Hippocampal formation (tissue), 2 donors: Measurements from ENCODE around the gene SPAG17.

Experiments used
- DNase-seq, 2 donors: peaks; one replicate each; lab custom pipeline; 2025; lab: John Stamatoyannopoulos, UW

Gene SPAG17

DNA sequence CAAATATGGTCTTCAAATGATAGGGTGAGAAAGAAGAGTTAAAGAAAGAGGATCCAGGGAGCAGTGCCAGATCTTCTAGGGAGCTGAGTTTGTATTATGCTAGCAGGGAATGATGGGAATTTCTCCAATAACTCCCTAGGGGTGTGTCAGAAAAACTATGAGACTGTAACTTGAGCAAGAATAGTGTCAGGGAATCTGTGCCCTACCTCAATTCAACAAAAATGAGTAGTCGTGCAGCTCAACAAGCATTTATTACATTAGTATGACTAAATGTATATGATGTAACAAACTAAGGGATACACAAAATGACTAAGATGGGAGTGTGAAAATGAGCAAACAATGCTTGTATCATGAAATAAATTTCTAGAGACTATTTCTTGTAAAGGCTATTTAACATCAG lies 24.2 kb downstream of the SPAG17 start:
- DNase-seq: no peak

DNA sequence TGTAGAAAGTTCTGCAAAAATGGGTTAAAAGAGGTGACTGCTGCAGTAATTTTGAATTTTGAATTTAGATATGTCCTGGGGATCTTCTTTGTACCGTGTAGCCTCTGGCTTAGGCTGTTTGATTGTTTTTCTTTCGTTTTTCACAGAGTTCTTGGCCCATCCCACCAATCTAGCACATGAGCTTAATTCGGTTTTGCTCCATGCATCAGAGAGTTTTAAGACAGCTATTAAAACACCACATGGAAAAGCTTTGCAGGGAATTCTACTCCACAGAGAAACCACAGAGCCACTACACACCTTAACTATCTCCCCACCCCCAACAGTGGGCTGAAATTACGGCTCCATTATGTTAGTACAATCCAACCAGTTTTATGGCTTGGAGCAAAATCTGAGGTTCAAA lies 25.5 kb downstream of the SPAG17 start:
- DNase-seq: no peak

DNA sequence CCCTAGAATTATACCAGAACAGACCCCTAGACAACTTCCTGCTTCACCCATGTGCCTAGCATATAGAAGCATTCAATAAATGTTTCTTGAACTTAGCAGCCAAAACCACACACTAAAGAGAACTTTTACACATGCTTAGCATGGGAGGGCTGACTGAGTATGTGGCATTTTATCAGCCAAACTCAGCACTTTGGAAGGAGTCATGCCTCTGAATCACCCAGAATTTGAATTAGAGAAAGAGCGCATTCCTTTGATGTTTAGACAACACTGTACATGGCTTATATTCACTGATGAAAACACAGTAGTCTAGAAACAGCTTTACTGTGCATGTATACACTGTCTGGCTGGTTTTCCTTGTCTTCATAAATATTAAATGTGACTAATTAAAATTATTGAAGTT lies 26.1 kb downstream of the SPAG17 start:
- no peak for DNase-seq

DNA sequence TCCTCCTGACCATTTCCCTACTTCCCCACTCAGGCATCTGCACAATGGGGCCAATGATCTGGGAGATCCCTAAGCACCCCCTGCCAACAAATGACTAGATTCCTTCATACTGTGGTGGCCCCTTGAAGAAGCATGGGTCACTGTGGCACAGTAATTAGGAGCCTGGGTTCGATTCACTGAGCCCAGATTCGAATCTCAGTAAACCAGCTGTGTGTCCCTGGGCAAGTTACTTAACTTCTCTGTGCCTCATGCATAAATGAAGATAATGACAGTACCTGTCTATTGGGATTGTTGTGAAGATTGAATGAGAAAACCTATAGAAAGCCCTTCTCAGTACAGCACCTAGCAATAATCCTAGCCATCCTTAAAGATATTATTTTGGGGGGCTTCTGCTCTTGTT lies 27.5 kb downstream of the SPAG17 start:
- DNase-seq: no peak

DNA sequence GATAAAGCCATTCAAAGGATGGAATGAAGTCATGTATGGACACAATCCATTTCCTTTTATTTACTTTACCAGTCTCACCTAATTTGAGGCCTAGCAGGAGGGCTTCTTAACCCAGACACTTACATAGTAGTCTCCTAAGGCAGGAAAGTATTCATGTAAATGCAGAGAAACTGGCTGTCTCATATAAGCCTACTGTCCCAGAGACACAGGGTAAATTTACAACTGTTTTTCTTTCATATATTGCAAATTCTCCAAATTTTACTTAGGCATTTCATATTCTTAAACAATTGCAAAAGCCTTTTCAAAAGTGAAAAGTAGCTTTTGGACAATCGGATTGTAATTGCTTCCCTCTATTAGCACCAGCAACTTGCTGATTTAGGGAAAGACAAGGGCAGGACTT lies 29.9 kb downstream of the SPAG17 start:
- no peak for DNase-seq

DNA sequence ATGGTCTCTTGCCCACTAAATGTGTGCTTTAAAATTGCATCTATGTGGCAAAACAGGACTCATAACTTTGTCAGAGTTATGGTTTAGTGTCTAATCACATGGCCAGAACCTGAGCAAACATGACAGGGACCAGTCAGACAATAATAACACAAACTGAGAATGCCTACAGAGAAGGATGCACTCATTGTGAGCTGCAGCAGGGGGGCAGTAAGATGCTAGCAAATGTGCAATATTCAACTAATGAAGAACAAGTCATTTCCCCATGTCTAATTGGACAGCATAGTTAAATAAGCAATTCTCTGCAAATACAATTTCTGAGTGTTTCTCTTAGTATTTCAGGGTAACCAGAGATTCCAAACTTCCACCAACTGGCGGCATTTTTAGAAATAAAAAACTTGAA lies 30.8 kb downstream of the SPAG17 start:
- DNase-seq: no peak

DNA sequence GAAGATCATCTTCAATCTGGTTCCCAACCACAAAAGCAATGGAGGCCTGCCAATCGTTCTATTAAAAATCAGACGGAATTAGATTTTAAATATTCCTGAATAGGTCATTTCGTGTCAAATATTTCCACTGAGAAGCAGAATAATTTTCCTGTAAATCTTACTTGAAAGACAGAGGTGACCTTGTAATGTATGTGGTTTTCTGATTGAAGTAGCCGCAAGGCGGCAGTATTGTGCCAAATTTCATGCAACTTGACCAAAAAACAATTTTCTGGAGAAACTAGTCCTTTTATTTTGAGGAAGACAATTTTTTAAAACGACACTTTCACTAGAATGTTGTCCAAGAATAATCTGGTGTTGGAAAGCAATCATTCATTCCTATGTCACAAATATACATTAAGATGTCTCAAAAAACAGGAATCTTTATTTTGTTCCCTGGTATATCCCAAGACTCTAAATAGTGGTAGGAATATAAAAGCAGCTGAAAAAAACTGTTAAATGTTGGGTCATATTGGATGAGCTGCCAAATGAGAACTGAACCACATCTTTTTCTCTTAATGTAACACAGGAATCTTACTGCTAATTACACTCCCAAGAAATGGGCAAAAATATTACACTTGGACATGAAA lies 33.6 kb downstream of the SPAG17 start:
- no peak for DNase-seq

DNA sequence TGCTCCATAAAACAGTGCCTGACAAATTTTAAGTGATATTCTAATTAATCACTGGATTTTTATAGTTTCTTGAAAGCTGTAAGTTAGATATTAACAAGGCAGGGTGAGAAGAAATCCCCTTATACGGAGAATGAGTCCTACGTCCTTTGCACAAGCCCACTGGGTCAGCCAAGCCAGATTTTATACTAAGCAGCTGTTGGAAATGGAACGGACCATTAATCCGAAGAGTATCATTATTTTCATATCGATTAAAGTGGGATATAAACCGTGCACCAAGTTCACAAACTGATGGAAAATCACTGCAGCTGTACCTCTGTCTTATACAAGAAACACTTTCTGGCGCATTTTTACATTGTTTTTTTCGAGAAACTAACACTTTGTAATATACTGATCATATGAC lies 35.2 kb downstream of the SPAG17 start:
- DNase-seq: no peak

DNA sequence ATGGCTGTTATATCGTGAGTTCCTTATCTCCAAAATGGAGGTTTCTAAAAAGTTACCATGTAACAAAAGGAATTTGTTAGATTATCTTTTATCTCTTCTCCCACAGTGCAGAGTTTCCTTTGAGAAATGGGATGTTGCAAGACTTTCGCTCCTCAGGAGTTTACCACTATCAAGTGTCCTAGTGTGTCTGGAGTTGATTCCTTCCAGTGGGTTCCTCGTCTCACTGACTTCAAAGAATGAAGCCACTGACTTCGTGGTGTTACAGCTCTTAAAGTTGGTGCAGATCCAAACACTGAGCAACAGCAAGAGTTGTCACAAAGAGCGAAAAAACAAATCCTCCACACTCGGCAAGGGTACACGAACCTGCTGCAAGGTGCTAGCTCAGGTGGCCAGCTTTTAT lies 37.0 kb downstream of the SPAG17 start:
- DNase-seq: no peak

DNA sequence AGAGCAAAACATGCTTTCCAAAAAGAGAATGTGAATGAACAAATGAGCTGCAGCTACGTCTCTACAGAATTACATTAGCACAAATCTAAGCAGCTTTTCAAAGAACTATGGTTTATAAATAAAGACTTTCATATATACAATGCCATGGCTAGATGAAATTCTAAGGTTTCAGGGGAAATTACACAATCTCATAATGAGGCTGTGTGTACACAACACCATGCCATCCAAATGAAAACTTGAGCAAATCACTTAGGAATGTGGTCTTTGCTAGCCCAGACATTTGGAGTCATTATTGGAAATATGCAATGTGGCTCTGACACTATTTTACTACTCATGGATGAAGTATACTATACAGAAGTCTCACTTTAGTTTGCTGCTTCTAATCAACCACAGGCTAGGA lies 37.5 kb downstream of the SPAG17 start:
- no peak for DNase-seq

DNA sequence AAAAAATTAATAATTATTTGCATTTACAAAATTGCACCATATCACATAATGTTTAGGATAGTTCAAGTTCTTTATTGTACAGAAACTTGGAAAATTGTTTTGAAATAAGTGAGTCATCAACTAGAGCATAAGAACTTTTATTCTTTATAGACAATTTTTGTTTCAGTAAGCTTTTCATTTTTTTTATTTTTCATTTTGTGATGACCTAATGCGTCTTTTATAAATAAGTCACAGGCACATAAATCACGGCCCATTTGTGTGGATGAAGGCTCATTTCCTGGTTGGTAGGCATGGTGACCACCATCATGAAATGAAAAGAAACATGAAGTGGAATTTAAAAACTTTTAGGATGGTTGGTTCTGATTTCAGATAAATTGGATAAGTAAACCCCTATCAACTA lies 39.3 kb downstream of the SPAG17 start:
- DNase-seq: no peak

DNA sequence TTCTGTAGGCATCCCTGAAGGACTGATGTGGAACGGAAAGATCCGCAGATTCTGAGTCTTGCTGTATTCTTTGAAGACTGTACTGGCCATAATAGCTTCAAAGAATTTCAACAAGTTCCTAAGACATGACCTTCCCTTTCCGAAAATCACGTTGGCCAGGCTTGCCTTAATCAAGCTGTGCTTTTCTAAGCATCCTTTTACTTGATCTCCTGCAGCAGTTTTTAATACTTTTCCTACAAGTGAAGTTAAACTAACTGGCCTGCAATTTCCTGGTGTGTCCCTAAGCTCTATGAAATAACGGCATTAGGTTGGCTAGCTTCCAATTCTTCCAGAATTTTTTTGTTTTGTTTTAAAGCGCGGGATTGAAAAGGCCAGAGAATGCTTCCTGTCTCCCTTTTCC lies 40.3 kb downstream of the SPAG17 start:
- DNase-seq: no peak

DNA sequence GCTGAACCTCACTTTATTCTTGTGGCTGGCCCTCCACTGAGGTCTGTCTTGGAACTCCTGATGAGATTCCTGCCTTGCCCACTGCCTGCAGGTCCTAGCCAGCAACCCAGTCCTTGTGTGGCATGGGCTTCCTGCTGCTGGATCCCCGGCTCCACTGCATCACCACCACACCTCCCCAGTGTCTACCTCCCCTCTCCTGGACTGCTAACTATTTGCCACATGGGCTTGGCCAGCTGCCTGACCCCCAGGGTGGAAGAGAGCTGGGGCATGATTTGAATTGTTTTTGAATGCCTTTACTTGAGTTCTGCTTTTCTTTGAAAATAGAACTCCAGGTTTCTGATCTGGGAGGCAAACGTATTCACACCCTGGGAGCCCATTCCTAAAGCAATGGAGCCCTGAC lies 41.2 kb downstream of the SPAG17 start:
- no peak for DNase-seq

DNA sequence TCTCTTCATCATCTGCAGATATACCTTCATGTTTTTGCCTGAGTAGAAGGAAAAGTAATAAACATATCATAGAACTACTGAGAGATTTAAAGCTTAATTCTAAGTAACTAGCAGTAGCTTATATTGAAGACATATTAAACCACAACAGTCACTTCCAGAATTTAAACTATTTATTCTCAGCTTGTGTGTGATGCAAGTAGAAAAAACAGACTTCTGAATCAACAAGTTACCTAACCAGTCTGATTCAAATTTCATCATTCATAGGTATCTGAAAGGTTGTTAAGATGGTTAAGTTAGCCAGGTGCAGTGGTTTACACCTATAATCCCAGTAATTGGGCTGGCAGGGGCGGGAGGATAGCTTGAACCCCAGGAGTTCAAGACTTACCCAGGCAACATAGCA lies 41.9 kb downstream of the SPAG17 start:
- no peak for DNase-seq

DNA sequence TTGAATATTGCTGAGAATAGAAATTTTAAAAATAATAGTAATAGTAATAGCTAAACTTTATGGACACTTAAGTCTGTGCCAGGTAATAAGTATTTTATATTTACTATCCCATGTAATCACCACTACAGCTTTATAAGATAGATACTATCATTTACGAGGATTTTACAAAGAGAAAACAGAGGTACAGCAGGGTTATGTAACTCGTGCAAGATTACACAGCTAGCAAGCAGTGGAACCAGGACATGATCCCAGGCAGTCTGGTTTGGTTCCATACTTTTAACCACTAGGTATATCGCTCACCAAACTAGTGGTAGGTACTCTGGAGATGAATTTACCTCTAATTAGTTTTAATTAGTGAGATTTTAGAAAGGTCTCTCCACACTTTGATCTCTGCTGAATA lies 42.5 kb downstream of the SPAG17 start:
- DNase-seq: no peak

DNA sequence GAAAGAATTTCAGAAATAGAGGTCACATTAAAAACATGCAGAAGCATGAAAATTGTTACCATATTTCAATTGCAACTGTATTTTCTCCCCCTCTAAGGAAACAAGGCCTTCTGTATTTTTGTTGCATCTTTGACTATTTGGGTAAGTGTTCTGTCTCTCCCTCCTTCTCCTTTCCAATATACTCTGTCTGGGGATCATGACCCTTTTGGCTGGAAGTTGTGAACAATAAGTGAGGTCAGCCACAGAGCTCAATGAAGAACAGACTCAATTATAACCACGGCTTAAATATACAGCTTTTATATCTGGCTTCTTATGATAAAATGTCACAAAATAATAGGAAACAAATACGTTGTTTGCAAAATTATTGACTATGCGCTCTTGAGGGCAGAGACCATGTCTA lies 47.1 kb downstream of the SPAG17 start:
- DNase-seq: no peak

DNA sequence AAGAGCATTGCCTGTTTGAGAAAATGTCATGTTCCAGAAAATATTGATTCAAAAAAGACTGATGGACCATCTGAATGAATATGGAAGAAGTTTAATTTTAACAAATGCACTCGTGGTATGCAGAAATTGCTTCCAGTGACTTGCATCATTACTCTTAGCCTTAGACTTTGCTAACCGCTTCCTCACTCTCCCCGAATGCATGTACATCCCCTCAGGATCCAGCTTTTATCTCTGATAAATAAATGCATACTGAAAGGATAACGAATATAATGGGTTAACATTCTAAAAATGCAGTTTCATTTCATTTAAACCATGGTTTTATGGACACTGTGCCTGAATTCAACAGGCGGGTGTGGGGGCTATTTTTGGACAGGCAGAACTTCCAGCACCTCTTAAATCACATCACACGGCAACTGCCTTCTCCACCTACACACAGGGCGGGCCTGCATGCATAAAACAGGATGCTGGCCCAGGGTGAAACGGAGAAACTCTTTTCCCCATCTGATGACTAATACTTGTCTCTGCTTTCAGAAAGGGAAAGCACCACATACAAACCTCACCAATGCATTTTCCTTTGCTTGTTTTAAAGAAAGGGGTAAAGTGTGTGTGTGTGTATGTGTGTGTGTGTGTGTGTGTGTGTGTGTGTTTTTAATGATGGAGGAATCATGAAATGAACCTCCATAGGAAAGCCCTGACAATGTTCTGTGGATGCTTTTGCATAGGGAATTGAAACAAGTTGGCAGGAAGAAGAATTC lies 48.7 kb downstream of the SPAG17 start:
- no peak for DNase-seq

DNA sequence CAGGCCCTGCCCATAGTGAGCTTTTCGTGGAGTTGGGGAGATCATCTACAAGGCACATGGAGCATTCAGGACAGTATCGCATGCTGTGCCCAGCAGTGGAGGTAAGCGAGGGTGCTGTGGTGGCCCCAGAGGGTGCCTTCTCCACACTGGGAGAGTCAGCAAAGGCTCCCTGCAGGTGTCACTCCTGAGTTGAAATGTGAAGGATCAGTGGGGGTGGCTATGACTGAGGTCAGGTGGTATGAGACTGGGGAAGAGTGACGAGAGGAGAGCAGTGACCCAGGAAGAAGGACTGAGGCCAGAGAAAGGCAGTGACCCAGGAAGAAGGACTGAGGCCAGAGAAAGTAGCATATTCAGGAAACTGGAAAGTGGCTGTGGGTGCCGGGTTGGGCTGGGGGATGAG lies 53.0 kb downstream of the SPAG17 start:
- DNase-seq: no peak

DNA sequence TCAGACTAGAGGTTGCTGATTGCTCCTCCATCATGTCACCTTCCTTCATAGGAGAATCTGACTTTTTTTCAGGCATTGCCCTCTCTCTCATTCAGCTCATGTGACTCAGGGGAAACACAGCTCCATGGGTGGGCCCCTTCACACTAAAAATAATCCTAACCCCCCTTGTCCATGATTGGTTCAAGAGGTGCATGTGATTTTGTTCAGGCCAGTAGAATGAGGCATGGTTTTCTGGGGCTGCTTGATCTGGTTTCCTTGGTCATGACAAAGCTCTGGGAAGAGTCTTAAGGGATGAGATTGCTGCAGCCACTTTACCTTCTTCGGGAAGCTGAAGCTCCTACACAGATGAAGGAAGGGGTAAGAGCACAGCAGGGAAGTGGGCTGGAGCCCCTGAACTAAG lies 56.3 kb downstream of the SPAG17 start:
- DNase-seq: no peak

DNA sequence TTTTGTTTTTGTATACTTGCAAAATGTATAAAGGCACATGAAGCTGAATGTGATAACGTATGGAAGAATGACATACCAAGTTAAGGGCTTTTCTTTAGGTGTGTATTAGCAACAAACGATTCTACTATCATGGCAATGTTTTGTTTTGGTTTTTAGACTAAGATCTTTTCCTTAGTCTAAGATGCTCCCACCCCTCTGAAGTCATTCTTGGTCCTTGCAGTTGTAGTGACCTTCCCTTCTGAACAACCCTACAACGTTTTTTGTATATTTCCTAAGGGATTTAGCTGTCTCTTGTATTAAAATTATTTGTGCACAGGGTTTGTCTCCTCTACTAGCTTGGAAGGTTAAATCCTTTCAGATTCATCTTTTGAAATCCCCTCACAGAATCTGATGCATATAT lies 61.0 kb downstream of the SPAG17 start:
- DNase-seq: no peak

DNA sequence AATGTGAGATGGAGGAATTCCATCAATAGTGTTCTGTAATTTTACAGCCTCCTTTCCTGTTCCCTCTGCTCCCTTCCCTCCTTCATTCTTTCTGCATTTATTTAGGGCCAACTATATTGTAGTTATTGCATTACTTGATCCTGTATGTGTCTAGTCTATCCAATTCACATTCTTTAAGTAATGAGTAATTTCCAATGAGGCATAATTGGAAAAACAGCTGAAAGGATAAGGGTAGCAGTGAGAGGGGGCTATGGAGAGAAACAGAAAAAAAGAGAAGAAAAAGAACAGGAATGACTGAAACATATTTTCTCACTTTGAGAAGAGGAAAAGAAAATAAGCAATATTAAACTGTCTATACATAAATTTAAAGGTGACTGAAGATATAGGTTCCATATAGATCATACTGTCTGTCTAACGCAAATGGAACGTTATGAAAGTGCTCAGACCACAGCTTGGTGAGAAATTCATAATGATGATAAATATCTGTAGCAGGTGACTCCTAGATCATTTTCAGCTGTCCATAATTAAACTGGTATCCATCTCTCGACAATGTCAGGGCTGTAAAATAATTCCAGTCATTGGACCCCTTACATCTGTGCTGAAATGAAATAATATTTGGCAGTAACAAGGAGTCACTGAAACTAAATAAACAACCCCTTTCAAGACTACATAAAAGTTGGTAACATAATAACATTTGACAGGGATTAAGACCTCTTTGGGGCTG lies 61.8 kb downstream of the SPAG17 start:
- no peak for DNase-seq

DNA sequence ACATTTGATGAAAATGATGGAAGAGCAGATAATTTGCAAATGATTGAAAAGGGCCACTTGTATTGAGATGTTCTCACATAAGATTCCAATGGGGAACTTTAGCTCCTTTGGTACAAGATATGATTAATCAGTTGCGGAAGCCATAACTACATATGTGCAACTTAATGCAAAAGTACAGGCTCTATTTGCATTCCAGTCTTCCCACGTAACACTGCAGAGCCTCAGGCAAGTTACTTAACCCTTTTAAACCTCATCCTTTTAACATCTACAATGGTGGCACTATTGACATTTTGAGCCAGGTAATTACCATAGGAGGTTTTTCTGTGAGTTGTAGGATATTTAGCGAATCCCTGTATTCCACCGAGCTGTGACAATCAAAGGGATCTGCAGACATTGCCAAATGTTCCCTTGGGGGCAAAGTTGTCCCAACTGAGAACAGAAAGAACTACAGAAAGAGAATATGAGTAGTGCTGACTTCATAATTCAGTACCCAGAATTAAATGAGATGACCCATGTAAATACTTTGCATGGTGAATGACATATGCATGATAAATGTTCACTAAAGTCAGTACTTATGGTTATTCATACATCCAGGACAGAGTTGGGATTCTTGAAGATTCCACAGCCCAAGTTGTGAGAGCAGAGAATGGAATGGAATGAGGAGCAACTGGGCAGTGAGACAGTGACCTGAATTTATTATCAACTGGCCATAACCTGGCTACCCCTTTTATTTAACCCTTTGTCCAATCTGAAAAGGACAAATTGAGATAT lies 62.6 kb downstream of the SPAG17 start:
- DNase-seq: no peak
